HG03060 (cell line): ENCODE data around the gene ARHGDIB.

Source experiments
- ATAC-seq: cut with Tn5 transposase; IDR thresholded peaks from one replicate; pipeline ENCODE4 v1.9.1; 2021; ENCODE audit warnings: low read depth, moderate number of reproducible peaks; ENCODE audit not compliant: unreplicated experiment

ARHGDIB gene

DNA sequence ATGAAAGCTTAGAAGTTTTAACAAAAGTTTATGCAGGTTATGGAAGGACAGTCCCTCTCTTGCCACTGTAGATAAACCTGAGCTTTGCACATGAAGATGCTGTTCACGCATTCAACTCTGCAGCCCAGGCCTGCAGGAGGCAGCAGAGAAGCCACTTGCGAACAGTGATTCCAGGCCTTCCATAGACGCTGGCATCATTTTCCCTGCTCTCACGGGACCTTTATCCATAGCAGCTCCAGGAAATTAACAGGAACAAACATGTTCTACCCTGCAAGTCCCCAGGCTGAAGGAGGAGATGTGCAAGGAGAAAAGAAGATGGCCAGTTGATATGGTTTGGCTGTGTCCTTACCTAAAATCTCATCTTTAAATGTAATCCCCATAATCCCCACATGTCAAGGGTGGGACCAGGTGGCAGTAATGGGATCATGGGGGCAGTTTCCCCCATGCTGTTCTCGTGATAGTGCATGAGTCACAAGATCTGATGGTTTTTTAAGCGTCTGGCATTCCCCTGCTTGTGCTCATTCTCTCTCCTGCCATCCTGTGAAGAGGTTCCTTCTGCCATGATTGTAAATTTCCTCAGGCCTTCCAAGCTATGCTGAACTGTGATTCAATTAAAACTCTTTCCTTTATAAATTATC lies 25.1 kb downstream of the ARHGDIB start:
- no peak for ATAC-seq

DNA sequence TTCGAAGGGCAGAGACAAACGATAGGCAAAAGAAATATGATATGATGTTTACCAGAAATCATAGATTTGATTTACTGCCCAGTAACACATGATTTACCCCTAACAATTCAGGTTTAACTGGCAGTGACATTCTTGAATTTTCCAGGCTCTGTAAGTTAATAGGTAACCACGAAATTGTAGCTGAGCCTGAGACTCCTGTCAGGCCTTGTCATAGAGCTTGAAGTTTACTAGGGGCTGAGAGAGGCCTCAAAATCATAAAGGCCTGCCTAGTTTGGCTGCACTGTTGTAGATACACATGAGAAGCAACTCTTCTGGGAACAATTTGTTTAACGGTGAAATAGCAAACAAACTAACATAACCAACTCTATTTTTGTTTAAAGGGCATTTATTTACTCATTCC lies 26.4 kb downstream of the ARHGDIB start:
- ATAC-seq, result no peak

DNA sequence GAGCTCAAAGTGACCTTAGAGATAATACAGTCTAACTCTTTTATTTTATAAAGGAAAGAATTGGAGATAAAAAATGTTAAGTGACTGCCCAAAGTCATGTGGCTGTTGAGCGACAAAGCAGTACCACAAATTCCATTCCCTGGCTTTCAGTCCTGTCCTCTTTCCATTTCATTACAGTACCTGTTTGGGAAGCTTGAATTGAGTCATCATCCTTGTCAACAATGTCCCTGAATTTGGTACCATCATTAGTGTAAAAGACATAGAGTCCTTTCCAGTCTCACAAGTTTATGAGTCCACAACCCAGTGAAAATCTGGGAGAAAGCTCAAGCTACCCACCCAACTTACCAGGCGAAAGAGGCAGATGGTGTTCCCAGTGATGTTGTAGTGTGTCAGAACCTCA lies 26.9 kb downstream of the ARHGDIB start:
- ATAC-seq, result no peak

DNA sequence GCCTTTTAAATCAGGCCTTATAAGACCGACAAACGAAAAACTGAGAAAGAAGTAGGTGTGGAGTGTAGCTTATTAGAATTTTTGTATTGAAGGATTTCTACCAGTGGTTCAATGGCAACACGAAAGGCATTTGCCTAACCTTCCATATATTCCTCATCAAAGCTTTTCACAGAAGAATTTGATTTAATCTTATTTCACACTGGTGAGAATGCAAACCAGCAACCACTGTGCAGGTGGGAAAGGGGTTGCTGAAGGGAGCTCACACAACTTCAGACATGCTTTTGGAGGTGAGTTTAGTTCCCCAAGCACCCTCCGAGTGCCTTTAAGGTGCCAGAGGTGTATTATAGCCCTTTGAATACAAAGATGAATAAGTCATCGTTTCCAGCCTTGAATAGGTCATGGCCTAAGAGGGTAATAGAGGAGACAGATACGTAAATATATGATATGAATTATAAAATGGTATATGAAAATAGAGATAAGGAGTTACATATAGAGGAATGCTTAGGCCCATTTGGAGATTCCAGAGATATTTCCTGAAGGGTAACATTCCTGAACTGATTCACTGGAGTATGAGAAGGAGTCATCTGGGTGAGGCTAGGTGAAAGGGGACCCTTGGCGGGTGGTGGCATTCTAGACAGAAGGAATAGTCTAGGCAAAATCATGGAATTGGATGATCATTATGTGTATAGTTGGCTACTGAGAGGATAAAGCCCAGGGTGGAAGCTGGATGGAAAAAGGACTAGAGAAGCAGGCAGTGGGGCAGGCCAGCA lies 29.4 kb downstream of the ARHGDIB start:
- no peak for ATAC-seq

DNA sequence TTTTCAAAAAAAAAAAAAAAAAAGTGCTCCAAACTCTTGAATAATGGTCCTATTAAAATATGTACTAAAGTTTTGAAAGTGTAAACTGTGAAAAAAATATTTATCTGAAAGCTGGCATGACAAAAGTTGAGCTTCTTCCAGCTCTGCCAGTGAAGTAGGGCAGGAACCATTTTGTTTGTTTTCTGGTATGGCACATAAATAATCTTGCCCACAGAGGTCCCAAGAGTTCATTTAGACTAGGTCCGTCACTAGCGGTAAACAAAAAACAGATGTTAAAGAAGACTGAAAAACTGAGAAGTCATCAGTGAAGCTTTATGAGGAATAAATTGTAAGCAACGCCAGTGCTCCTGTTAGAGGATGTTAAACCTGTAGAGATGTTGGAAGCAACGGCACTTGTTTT lies 30.0 kb downstream of the ARHGDIB start:
- ATAC-seq, result no peak

DNA sequence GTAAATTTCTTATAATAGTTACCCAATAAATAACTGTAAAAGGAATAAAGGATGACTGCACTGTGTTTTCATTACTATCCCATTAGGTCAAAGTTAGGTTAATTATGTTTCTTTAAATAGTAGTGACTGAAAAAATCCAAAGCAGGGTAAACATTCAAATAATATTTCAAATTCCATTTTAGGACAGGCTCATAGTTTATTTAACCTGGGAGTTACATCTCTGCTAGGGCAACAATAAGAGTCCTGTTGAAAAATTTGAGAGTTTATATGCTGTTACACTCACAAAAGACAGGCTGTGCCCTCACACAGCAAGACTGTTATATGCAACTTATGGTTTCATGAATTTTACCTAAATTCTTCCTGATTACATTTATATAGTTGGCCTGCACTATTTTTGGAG lies 31.1 kb downstream of the ARHGDIB start:
- ATAC-seq, result no peak

DNA sequence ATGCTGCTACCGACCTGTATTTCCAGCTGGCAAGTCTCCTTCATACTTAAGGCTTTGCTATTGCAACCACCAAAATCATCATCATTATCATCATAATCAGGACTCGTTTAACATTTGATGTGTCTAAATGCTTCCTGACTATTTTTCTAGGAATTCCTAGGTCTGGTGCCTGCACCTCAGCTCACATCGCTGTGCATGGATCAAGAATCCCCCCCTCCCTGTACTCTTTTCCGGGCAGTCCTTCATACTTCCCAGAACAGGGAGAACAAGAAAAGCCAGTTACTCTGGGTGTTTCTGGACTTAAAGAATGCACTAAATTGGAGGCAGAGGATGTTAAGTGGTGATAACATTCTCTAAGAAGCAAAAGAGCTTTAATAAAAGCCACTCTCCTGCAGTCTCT lies 32.5 kb downstream of the ARHGDIB start:
- ATAC-seq, result no peak

DNA sequence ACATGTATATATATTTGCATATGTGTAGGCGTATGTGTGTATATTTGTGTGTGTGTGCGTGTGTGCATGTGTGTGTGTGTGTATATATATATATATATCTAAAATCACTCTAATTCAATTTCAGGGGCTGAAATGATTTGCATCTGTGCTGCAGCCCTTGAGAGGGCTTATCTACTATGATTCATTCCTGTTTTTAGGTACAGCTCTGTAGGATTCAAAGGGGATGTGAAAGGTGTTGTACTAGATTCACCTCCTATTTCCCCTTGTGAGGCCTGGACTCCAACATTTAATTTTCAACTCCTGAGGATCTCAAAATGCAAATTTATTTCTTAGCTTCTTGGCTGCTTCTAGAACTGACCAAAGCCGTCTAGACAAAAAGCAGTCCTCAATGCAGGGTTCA lies 34.1 kb downstream of the ARHGDIB start:
- no peak for ATAC-seq

DNA sequence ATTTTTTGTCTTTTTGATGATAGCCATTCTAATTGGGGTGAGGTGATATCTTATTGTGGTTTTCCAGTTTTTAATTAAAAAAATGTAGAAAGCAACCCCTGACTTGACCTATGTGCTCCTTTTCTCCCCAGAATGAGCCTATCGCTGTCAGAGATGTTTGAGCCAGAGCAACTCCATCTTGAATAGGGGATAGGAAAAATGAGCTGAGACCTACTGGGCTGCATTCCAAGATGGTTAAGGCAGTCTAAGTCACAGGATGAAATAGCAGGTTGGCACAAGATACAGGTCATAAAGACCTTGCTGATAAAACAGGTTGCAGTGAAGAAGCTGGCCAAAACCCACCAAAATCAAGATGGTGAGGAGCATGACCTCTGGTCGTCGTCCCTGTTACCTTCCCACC lies 36.9 kb downstream of the ARHGDIB start:
- ATAC-seq, result no peak

DNA sequence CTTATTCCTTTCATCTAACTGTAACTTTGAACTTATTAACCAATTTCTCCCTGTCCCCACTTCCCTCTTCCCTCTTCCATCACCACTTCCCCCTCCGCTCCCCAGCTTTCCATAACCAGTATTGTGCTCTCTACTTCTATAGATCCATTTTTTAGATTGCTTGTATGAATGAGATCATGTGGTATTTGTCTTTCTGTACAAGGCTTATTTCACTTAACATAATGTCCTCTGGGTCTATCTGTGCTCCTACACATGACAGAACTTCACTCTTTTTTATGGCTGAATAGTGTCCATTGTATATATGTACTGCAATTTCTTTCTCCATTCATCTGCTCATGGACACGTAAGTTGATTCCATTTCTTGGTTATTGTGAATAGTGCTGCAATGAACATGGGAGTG lies 37.5 kb downstream of the ARHGDIB start:
- ATAC-seq, result no peak

DNA sequence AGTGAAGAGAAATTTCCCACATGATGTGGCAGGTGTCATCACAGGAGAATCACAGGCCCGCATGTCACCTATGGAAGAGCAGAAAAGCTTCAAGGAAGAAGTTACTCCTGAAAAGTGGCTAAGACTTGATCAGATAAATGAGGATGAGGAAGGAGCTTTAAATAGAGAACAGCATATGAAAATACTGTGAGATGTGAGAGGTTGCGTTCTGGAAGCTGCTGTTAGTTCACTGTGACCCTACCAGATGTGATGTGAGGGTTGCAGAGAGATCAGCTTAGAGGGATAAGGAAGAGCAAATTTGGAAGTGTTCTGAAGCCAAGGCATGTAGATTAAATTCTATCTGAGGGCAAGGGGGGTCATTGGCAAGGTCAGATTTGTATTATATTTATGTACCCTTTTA lies 40.2 kb downstream of the ARHGDIB start:
- ATAC-seq, result no peak

DNA sequence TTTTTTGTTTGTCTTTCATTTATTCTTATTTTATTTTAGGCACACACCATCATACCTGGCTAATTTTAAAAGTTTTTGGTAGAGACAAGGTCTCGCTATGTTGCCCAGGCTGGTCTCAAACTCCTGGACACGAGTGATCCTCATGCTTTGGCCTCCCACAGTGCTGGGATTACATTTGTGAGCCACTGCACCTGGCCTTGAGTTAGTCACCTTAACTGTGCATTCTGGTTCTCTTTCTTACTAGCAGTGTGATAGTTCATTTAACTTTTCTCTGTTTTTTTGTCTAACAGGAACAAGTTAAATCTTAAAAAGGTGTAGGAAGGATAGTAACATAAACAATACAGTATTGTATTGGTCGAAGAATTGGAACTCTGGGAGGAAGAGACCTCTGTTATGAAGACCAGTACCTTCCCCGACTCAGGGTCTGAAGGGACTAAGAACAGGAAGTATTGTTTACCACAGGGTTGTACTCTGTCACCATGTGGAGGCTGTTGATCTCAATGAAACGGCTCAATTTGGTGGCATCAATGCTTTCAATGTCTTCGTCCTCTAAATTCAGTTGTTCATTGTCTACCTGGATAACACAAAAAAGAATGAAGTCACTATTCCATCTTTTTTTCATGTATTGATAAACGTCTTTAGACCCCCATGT lies 40.8 kb downstream of the ARHGDIB start:
- ATAC-seq, result no peak

DNA sequence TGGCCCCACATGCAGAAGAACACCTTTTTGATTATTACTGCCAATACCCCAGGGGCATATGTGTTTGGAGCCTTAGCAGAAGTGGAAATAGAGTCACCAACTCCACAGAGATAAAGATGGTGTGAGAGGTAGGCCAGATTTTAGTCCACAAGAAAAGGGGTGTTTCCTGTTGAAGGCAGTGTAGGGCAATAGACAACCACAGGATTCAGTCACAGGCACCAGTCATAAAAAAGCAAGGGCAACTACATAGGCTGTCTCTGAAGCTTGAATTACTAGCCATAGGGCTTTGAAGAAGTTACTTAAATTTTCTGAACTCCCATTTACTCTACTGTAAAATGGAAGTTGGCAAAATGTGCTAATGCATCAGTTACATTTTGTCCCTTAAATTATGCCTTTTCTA lies 41.9 kb downstream of the ARHGDIB start:
- ATAC-seq, result no peak

DNA sequence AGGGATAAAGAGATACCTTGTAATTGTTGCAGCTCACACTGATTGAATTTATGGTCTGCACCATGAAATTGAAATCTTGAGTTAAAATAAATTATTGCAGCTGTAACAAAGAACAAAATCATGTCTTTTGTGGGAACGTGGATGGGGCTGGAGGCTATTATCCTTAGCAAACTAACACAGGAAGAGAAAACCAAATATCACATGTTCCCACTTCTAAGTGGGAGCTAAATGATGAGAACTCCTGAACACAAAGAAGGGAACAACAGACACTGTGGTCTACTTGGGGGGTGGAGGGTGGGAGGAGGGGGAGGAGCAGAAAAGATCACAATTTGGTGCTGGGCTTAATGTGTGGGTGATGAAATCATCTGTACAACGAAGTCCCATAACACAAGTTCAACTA lies 45.7 kb downstream of the ARHGDIB start:
- no peak for ATAC-seq

DNA sequence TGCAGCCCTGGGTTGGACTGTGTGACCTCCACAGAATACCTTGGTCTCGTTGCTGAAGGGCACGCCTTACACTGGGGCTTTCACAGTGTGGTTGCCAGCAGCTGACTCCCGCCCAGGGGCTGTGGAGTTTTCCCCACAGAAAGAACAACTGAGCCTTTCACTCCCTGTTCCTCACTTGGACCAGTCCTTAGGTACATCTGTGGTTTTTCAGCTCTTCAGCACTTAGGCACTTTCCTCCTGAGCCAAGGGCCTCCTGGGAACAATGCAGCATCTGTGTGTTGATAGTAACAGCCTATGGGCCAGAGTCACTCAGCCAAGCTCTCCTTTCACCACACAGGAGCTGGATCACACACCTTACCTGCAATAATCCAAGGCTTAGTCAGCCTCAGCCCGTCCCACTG lies 48.0 kb downstream of the ARHGDIB start:
- no peak for ATAC-seq

DNA sequence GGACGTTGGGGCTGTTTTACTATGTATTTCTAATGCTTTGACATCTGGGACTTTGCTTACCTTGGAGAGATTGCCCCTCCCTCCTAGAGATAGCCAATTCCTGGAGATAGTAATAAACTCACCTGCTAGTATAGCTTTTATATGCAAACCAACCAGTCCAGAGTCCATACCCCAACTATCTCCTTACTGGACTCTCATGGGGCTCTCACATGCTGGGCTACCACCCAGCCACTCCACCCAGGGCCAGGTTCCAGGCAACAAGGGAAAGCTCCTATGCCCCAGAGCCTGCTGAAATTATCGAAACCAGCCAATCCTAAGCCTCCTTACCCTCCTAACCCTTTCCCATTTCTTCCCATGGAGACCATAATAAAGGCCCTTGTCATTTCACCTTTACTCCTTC lies 50.3 kb downstream of the ARHGDIB start:
- no peak for ATAC-seq

DNA sequence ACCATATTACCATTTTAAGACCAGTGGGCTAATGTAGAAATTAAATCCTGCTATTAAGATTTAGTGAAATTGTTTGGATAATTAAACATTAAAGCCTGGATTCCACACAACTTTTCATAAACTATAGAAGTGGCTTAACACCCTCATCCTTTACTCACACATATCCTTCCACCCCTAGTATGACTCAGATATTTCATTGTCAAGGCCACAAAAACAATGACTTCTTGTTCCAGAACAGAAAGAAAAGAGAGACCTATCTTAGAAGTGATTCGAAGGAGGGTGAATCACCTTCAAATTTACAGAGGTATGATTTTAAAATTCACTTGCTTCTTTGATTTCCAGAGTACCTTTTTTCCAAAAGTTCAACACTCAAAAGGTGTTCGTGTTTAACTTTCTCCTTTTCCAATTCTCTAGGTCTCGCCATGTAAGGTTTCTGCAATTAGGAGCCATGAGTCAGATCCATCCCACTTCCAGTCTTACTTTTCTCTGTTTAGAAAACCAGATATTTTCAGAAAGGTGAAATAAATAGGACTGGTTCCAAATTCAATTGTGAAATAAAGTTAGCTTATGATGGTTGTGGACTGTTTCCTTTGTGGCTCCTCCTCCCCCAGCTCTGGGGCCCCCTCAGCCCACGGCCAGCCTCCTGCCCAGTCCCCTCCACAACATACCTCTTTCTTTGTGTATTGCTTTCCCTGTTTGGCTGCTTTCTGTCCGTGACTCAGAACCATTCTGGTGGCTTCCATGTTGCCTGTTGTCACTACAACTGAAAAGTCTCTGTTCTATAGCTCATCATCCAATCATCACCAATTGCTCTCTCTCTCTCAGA lies 51.1 kb downstream of the ARHGDIB start:
- no peak for ATAC-seq

DNA sequence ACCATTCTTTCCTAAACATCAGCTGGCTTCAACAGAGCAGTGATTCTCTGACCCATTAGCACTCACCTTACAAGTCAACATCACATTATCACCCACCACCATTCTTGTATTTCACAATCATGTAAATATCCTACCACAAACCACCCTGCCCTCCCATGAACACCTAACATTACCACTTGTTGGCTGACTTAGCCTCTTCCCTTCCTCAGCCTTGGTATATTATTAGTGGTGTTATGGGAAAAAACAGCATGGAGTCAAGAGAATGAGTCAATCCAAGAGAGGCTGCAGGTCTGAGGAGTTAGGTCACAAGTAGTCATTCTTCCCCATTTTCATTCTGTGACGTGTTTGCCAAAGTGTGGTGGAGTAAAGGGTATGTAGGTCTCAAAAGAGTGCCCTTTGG lies 53.4 kb downstream of the ARHGDIB start:
- no peak for ATAC-seq

DNA sequence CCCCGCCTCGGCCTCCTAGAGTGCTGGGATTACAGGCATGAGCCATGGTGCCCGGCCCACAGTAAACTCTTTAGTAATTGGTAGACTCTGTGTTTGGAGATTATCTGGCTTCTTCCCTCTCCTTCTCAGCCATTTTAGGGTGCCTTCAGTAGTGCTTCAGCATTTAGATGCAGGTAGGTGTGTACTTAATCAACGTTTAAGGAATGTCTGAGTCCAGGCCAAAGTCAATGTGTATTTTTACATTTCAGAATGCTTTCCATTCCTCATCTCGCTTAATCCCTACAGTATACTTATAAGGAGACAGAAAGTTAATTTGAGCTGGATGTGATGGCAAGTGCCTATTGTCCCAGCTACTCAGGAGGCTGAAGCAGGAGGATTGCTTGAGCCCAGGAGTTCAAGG lies 55.3 kb downstream of the ARHGDIB start:
- ATAC-seq, result no peak

DNA sequence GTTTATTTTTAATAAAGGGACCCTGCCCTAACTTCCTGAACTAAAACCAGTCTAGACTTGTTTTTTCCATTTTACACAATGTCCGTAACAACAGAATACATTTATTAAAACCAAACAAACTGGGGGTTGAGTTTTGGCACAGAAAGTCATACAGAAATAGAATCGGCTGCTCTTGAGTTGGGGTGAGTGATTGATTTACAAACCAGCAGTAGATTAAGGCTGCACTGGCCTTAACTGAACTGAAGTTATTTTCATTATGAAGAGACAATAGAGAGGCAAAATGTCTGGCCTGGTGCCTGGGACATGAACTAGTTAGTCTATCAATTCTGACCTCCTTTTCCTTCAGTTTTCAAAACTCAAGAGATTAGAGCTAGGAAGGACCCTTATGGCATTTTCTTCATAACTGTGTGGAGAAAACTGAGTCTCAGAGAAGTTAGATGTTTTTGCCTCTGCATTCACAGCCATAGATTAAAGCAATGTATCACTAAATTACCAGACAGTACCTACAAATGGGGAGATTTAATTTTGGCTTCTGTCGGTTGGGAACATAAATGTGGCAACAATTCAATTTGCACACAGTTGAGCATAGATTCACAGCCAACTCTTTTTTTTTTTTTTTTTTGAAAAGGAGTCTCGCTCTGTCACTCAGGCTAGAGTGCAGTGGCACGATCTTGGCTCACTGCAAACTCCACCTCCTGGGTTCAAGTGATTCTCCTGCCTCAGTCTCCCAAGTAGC lies 56.0 kb downstream of the ARHGDIB start:
- ATAC-seq, result no peak
